ENCODE results near the gene CCS.
"Not testable (repeated sequence)": the region's sequence is repeated elsewhere in the genome, so short reads cannot be mapped to it uniquely, and the experiment has no call there.

Gene CCS

GRCh38 chr11:66638177-66639065 lies 45.4 kb downstream of the CCS start, which contains the start of gene RBM4:
Gene RBM4 (plus strand): TSS chr11:66638703. CDS start chr11:66639712, 1,009 bp downstream.
- no peaks in the 10 kb centered on the region for H3K9me3 ChIP-seq (ENCODE audit: control insufficient read depth, low read length)
- H3K36me3 ChIP-seq (ENCODE audit: control insufficient read depth, insufficient read depth, low read length) = peaks cover 26% of the 10 kb centered on the region
- peak within 1 kb of the TSS; percentile 79 for H3K4me3 ChIP-seq (ENCODE audit: insufficient read depth, low read depth, low read length)
- peak within 1 kb of the TSS; percentile 93 for H3K27ac ChIP-seq (ENCODE audit: insufficient read depth, low read depth, low read length, poor library complexity, severe bottlenecking)
- H3K4me1 ChIP-seq (ENCODE audit: control insufficient read depth, insufficient read depth, low read length) = peaks cover 29% of the 10 kb centered on the region
- WGBS, 2 experiments = 0 to 1% methylated on average over 63 of the region's 63 CpGs
- no peaks in the 10 kb centered on the region for H3K27me3 ChIP-seq (ENCODE audit: control insufficient read depth, insufficient read depth, low read length, poor library complexity, severe bottlenecking)

GRCh38 chr11:66639066-66639813 lies 46.3 kb downstream of the CCS start:
- no peaks in the 10 kb centered on the region for H3K27me3 ChIP-seq (ENCODE audit: control insufficient read depth, insufficient read depth, low read length, poor library complexity, severe bottlenecking)
- no peaks in the 10 kb centered on the region for H3K9me3 ChIP-seq (ENCODE audit: control insufficient read depth, low read length)
- H3K4me3 ChIP-seq (ENCODE audit: insufficient read depth, low read depth, low read length) = peak overlapping the region; percentile 79
- H3K36me3 ChIP-seq (ENCODE audit: control insufficient read depth, insufficient read depth, low read length) = peaks cover 33% of the 10 kb centered on the region
- peak overlapping the region; percentile 93 for H3K27ac ChIP-seq (ENCODE audit: insufficient read depth, low read depth, low read length, poor library complexity, severe bottlenecking)
- 9 to 15% methylated on average over 26 to 27 of the region's 27 CpGs for whole genome bisulfite sequencing, 2 experiments
- peaks cover 37% of the 10 kb centered on the region for H3K4me1 ChIP-seq (ENCODE audit: control insufficient read depth, insufficient read depth, low read length)

- not testable (repeated sequence) for H3K27ac ChIP-seq (ENCODE audit: insufficient read depth, low read depth, low read length, poor library complexity, severe bottlenecking)
These were observed 46.9 kb downstream of the CCS start for GRCh38 chr11:66639814-66640340.

DNA sequence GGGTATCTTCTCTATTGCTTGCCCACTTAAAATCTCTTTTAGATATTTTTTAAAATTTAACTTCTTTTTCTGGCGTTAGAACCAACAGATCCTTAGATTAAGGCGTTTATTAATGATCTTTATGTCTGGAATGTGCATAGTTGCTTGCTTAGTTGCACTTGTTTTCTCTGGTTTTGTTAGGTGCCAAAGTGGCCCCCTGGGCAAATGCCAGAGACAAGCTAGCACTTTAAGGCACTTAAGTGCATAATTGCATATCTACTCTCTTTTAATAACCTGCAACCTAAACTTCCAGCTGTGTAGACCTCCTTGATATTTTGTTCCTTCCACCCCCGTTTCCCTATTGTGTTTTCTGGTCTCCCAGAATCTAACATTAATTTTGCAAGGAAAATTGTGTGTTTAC lies 48.8 kb downstream of the CCS start:
- Histone ChIP-seq H3K36me3 (ENCODE audit: control insufficient read depth, insufficient read depth, low read length) (peaks cover 53% of the 10 kb centered on the region), H3K9me3 (ENCODE audit: control insufficient read depth, low read length) (no peaks in the 10 kb centered on the region), H3K27ac (ENCODE audit: insufficient read depth, low read depth, low read length, poor library complexity, severe bottlenecking) (no peak overlapping the region), H3K4me3 (ENCODE audit: insufficient read depth, low read depth, low read length) (peak overlapping the region; percentile 79), H3K27me3 (ENCODE audit: control insufficient read depth, insufficient read depth, low read length, poor library complexity, severe bottlenecking) (no peaks in the 10 kb centered on the region), H3K4me1 (ENCODE audit: control insufficient read depth, insufficient read depth, low read length) (peaks cover 43% of the 10 kb centered on the region)
- 88 to 94% methylated on average over 3 of the region's 3 CpGs for WGBS, 2 experiments

More at GRCh38 chr11:66639814-66640340, 46.9 kb downstream of the CCS start:
- peaks cover 33% of the 10 kb centered on the region for H3K36me3 ChIP-seq (ENCODE audit: control insufficient read depth, insufficient read depth, low read length)
- H3K27me3 ChIP-seq (ENCODE audit: control insufficient read depth, insufficient read depth, low read length, poor library complexity, severe bottlenecking); H3K9me3 ChIP-seq (ENCODE audit: control insufficient read depth, low read length): not testable (repeated sequence)
- peak overlapping the region; percentile 79 for H3K4me3 ChIP-seq (ENCODE audit: insufficient read depth, low read depth, low read length)
- peaks cover 43% of the 10 kb centered on the region for H3K4me1 ChIP-seq (ENCODE audit: control insufficient read depth, insufficient read depth, low read length)
- 86 to 87% methylated on average over 8 of the region's 10 CpGs for WGBS, 2 experiments

- H3K36me3 ChIP-seq (ENCODE audit: control insufficient read depth, insufficient read depth, low read length) = peaks cover 60% of the 10 kb centered on the region
These were observed 50.9 kb downstream of the CCS start for GRCh38 chr11:66643745-66644437.

GRCh38 chr11:66646828-66647227 lies 53.8 kb downstream of the CCS start:
- Histone ChIP-seq H3K4me1 (ENCODE audit: control insufficient read depth, insufficient read depth, low read length) (peaks cover 27% of the 10 kb centered on the region), H3K9me3 (ENCODE audit: control insufficient read depth, low read length) (no peaks in the 10 kb centered on the region), H3K27ac (ENCODE audit: insufficient read depth, low read depth, low read length, poor library complexity, severe bottlenecking) (no peak overlapping the region), H3K4me3 (ENCODE audit: insufficient read depth, low read depth, low read length) (no peak overlapping the region), H3K36me3 (ENCODE audit: control insufficient read depth, insufficient read depth, low read length) (peaks cover 60% of the 10 kb centered on the region), H3K27me3 (ENCODE audit: control insufficient read depth, insufficient read depth, low read length, poor library complexity, severe bottlenecking) (no peaks in the 10 kb centered on the region)
- 94% methylated on average over 4 of the region's 4 CpGs for WGBS, 2 experiments

More at GRCh38 chr11:66643745-66644437, 50.9 kb downstream of the CCS start:
- no peaks in the 10 kb centered on the region for H3K27me3 ChIP-seq (ENCODE audit: control insufficient read depth, insufficient read depth, low read length, poor library complexity, severe bottlenecking)
- H3K4me3 ChIP-seq (ENCODE audit: insufficient read depth, low read depth, low read length) = peak overlapping the region; percentile 20
- no peaks in the 10 kb centered on the region for H3K9me3 ChIP-seq (ENCODE audit: control insufficient read depth, low read length)
- WGBS, 2 experiments = 95 to 96% methylated on average over 24 of the region's 24 CpGs
- H3K4me1 ChIP-seq (ENCODE audit: control insufficient read depth, insufficient read depth, low read length) = peaks cover 43% of the 10 kb centered on the region
- no peak overlapping the region for H3K27ac ChIP-seq (ENCODE audit: insufficient read depth, low read depth, low read length, poor library complexity, severe bottlenecking)

DNA sequence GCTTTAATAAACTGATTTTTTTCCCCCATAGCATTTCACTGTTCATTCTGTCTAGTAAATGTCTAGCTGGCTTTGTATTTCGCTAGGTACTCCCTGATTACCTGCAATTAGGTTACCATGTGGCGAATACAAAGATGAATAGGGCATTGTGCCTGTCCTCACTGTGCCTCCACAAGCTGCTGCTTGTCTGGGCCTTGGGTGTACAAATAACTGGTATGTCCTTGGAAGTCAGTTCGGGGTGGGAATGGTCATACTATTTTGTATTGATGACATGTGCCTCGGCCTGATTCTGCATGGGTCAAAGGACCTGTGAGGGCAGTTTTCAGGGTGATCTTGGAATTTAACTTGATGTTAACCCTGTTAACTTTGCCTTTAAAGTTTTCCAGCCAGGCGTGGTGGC lies 56.9 kb downstream of the CCS start:
- Histone ChIP-seq H3K27me3 (ENCODE audit: control insufficient read depth, insufficient read depth, low read length, poor library complexity, severe bottlenecking) (no peaks in the 10 kb centered on the region), H3K4me1 (ENCODE audit: control insufficient read depth, insufficient read depth, low read length) (no peaks in the 10 kb centered on the region), H3K36me3 (ENCODE audit: control insufficient read depth, insufficient read depth, low read length) (peaks cover 53% of the 10 kb centered on the region), H3K27ac (ENCODE audit: insufficient read depth, low read depth, low read length, poor library complexity, severe bottlenecking) (no peak overlapping the region), H3K4me3 (ENCODE audit: insufficient read depth, low read depth, low read length) (no peak overlapping the region), H3K9me3 (ENCODE audit: control insufficient read depth, low read length) (no peaks in the 10 kb centered on the region)
- WGBS, 2 experiments = 97 to 98% methylated on average over 5 of the region's 5 CpGs

GRCh38 chr11:66651016-66651415 lies 58.0 kb downstream of the CCS start:
- 85 to 100% methylated on average over 2 of the region's 2 CpGs for WGBS, 2 experiments

DNA sequence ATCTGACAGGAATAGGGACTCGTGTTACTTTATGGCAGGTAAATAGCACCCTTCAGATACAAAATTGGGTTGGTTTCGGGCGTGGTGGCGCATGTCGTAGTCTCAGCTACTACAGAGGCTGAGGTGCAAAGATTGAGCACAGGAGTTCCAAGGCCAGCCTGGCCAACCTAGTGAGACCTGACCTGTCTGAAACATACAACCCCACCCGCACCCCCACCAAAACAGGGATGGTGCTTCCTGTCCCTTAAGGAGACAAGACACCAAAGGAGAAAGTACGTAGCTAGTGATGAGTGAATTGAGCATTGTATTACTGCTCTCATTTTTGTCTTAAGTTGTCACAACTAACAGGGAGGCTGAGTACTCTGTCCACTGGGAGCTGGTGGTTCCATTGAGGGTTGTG lies 59.7 kb downstream of the CCS start:
- no peaks in the 10 kb centered on the region for H3K4me1 ChIP-seq (ENCODE audit: control insufficient read depth, insufficient read depth, low read length)
- no peaks in the 10 kb centered on the region for H3K9me3 ChIP-seq (ENCODE audit: control insufficient read depth, low read length)
- no peaks in the 10 kb centered on the region for H3K27me3 ChIP-seq (ENCODE audit: control insufficient read depth, insufficient read depth, low read length, poor library complexity, severe bottlenecking)
- WGBS, 2 experiments = 93 to 95% methylated on average over 7 of the region's 7 CpGs
- no peak overlapping the region for H3K4me3 ChIP-seq (ENCODE audit: insufficient read depth, low read depth, low read length)
- H3K27ac ChIP-seq (ENCODE audit: insufficient read depth, low read depth, low read length, poor library complexity, severe bottlenecking) = no peak overlapping the region
- peaks cover 45% of the 10 kb centered on the region for H3K36me3 ChIP-seq (ENCODE audit: control insufficient read depth, insufficient read depth, low read length)

More at GRCh38 chr11:66651016-66651415, 58.0 kb downstream of the CCS start:
- Histone ChIP-seq H3K4me1 (ENCODE audit: control insufficient read depth, insufficient read depth, low read length) (no peaks in the 10 kb centered on the region), H3K9me3 (ENCODE audit: control insufficient read depth, low read length) (no peaks in the 10 kb centered on the region), H3K4me3 (ENCODE audit: insufficient read depth, low read depth, low read length) (no peak overlapping the region), H3K36me3 (ENCODE audit: control insufficient read depth, insufficient read depth, low read length) (peaks cover 49% of the 10 kb centered on the region), H3K27ac (ENCODE audit: insufficient read depth, low read depth, low read length, poor library complexity, severe bottlenecking) (no peak overlapping the region), H3K27me3 (ENCODE audit: control insufficient read depth, insufficient read depth, low read length, poor library complexity, severe bottlenecking) (no peaks in the 10 kb centered on the region)
